B cell (primary cell): ENCODE measurements around the gene PSMC5.

ENCODE experiments used
- EZH2 ChIP-seq: IDR thresholded peaks from 2 replicates; pipeline ENCODE4 v1.6.1; 2012; ENCODE audit warnings: borderline replicate concordance, low read depth, mild to moderate bottlenecking, moderate library complexity, low read length; ENCODE audit not compliant: insufficient read depth, poor library complexity, severe bottlenecking
- TF ChIP-seq, protein P1 (sequence below): fragments of 200-600 bp; IDR thresholded peaks from one replicate; pipeline ENCODE4 v1.8.0; 2022; ENCODE audit warnings: antibody characterized with exemption, mild to moderate bottlenecking

- TF ChIP-seq, protein P1, sequence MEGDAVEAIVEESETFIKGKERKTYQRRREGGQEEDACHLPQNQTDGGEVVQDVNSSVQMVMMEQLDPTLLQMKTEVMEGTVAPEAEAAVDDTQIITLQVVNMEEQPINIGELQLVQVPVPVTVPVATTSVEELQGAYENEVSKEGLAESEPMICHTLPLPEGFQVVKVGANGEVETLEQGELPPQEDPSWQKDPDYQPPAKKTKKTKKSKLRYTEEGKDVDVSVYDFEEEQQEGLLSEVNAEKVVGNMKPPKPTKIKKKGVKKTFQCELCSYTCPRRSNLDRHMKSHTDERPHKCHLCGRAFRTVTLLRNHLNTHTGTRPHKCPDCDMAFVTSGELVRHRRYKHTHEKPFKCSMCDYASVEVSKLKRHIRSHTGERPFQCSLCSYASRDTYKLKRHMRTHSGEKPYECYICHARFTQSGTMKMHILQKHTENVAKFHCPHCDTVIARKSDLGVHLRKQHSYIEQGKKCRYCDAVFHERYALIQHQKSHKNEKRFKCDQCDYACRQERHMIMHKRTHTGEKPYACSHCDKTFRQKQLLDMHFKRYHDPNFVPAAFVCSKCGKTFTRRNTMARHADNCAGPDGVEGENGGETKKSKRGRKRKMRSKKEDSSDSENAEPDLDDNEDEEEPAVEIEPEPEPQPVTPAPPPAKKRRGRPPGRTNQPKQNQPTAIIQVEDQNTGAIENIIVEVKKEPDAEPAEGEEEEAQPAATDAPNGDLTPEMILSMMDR = no peak
- no peak for TF ChIP-seq EZH2
Measured at GRCh38 chr17:63845509-63845908, 18.3 kb downstream of the PSMC5 start.
